Transverse colon (tissue), 4 donors: ENCODE data around the gene ZNF362.

Experiments used
- POLR2AphosphoS5 ChIP-seq, 3 donors: sonication (generic); formaldehyde crosslinking; IDR thresholded peaks; one replicate each; pipeline ENCODE4 v1.6.1; 2016; ENCODE audit warnings: antibody characterized with exemption in 3 of 3
- TF ChIP-seq, protein P1 (sequence below), 5 experiments: fragments of 200-600 bp in 3 of 5; fragments of 450-650 bp in 2 of 5; sonication (generic) in 3 of 5; IDR thresholded peaks; 1 replicate in 2 of 5; 2 replicates in 3 of 5; pipeline ENCODE4 v1.5.1; 2016 to 2017; ENCODE audit warnings: antibody characterized with exemption in 5 of 5, inconsistent platforms in 3 of 5, mild to moderate bottlenecking in 2 of 5, moderate library complexity in 1 of 5

DNA sequence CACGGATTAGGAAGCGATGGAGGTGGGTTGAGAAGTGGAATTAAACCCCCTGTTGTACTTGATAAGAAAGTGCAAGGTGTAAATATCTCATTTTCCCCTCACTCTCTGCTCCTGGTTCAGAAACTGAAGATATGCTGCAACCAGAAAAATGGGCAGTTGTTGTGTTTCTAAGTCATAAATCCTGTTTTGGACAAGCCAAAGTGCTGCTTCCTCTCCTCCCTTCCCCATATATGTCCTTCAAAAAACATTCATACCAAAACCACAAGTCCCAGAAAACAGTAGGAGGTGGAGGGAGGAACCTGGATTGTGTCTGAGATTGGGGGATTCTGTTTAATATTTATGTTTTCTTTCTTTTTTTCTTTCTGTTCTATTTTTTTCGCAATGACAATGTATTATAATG, 13.6 kb upstream of the ZNF362 start:
- TF ChIP-seq, protein P1, sequence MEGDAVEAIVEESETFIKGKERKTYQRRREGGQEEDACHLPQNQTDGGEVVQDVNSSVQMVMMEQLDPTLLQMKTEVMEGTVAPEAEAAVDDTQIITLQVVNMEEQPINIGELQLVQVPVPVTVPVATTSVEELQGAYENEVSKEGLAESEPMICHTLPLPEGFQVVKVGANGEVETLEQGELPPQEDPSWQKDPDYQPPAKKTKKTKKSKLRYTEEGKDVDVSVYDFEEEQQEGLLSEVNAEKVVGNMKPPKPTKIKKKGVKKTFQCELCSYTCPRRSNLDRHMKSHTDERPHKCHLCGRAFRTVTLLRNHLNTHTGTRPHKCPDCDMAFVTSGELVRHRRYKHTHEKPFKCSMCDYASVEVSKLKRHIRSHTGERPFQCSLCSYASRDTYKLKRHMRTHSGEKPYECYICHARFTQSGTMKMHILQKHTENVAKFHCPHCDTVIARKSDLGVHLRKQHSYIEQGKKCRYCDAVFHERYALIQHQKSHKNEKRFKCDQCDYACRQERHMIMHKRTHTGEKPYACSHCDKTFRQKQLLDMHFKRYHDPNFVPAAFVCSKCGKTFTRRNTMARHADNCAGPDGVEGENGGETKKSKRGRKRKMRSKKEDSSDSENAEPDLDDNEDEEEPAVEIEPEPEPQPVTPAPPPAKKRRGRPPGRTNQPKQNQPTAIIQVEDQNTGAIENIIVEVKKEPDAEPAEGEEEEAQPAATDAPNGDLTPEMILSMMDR (IDR thresholded peaks at IDR 0.05), result no peak
- no peak for TF ChIP-seq POLR2AphosphoS5 (IDR thresholded peaks at IDR 0.05)
